ENCODE measurements around the gene HBD. TPM values are rescaled to one million over a fixed set of nuclear protein-coding genes. Genes with fewer than 3 reads are reported as not detected.
"Not testable (repeated sequence)": the region's sequence is repeated elsewhere in the genome, so short reads cannot be mapped to it uniquely, and the experiment has no call there.

The HBD gene
- total and polyA plus RNA-seq, 7 donors = 0.17 to 6.2 (median 1.6) TPM; not detected in 4

- Histone ChIP-seq H3K9me3 (no peaks in the 10 kb centered on the region), H3K27me3 (ENCODE audit: insufficient read depth in 3 of 3, low read length in 2 of 3) (no peaks in the 10 kb centered on the region), H3K4me1 (no peaks in the 10 kb centered on the region), H3K4me3 (no peak overlapping the region), H3K36me3 (ENCODE audit: insufficient read depth in 1 of 2, low read depth in 1 of 2) (no peaks in the 10 kb centered on the region), H3K27ac (no peak overlapping the region)
- TF ChIP-seq CTCF (IDR thresholded peaks at IDR 0.05) = no peak
- 22 to 69% (median 64%) methylated on average over 2 of the region's 2 CpGs for WGBS, 3 donors
- intact Hi-C loops (cut with DNase I) = no loop called here
- DNase-seq (no peak), ATAC-seq (no peak)
Measured at GRCh38 chr11:5251746-5252145, 17.5 kb upstream of the HBD start.

- intact Hi-C loops (cut with DNase I) = no loop called here
- ATAC-seq = no peak
- H3K4me3 ChIP-seq = no peak overlapping the region
- H3K4me1 ChIP-seq = no peaks in the 10 kb centered on the region
- H3K27ac ChIP-seq = no peak overlapping the region
- H3K9me3 ChIP-seq = no peaks in the 10 kb centered on the region
- 78 to 87% (median 84%) methylated on average over 4 of the region's 4 CpGs for WGBS, 3 donors
- no peak for DNase-seq
- no peaks in the 10 kb centered on the region for H3K36me3 ChIP-seq (ENCODE audit: insufficient read depth in 1 of 2, low read depth in 1 of 2)
- TF ChIP-seq CTCF (IDR thresholded peaks at IDR 0.05) = no peak
- H3K27me3 ChIP-seq (ENCODE audit: insufficient read depth in 3 of 3, low read length in 2 of 3) = no peaks in the 10 kb centered on the region
Measured at GRCh38 chr11:5250543-5251204, 16.4 kb upstream of the HBD start.

- H3K4me1 ChIP-seq; H3K36me3 ChIP-seq (ENCODE audit: insufficient read depth in 1 of 2, low read depth in 1 of 2); ATAC-seq; H3K9me3 ChIP-seq; H3K27ac ChIP-seq; H3K27me3 ChIP-seq (ENCODE audit: insufficient read depth in 3 of 3, low read length in 2 of 3); H3K4me3 ChIP-seq; DNase-seq; intact Hi-C loops (cut with DNase I): not testable (repeated sequence)
- 73 to 77% (median 76%) methylated on average over 3 of the region's 9 CpGs for WGBS, 3 donors
Measured at GRCh38 chr11:5249807-5250396, 15.6 kb upstream of the HBD start, which contains the start of gene HBG1. TSS of gene HBG1 (minus strand) at chr11:5249857. CDS start at chr11:5249804, 53 bp downstream.

GRCh38 chr11:5248498-5248897, 14.2 kb upstream of the HBD start:
- H3K4me1 ChIP-seq; DNase-seq; H3K4me3 ChIP-seq; H3K27me3 ChIP-seq (ENCODE audit: insufficient read depth in 3 of 3, low read length in 2 of 3); H3K27ac ChIP-seq; ATAC-seq; H3K36me3 ChIP-seq (ENCODE audit: insufficient read depth in 1 of 2, low read depth in 1 of 2); H3K9me3 ChIP-seq; intact Hi-C loops (cut with DNase I): not testable (repeated sequence)
- WGBS, 3 donors = 23 to 84% (median 76%) methylated on average over 7 of the region's 7 CpGs

- H3K36me3 ChIP-seq (ENCODE audit: insufficient read depth in 1 of 2, low read depth in 1 of 2) = no peaks in the 10 kb centered on the region
- H3K27ac ChIP-seq = no peak overlapping the region
- no peaks in the 10 kb centered on the region for H3K27me3 ChIP-seq (ENCODE audit: insufficient read depth in 3 of 3, low read length in 2 of 3)
- ATAC-seq (no peak), DNase-seq (no peak)
- no peaks in the 10 kb centered on the region for H3K9me3 ChIP-seq
- no peak for TF ChIP-seq CTCF (IDR thresholded peaks at IDR 0.05)
- WGBS, 3 donors = 84 to 90% (median 84%) methylated on average over 3 of the region's 3 CpGs
- no peaks in the 10 kb centered on the region for H3K4me1 ChIP-seq
- H3K4me3 ChIP-seq = no peak overlapping the region
- intact Hi-C loops (cut with DNase I) = no loop called here
Measured at GRCh38 chr11:5247472-5248192, 13.3 kb upstream of the HBD start.

Measured in psoas muscle (tissue), 8 donors.